WERI-Rb-1 (cell line): ENCODE measurements around the gene BCDIN3D.

Source experiments
- DNase-seq: peaks from one replicate; pipeline ENCODE4 v3.0.0-alpha.2; 2020
- H3K27ac ChIP-seq: fragments of 250-450 bp; sonication (Bioruptor Pico); 2 replicates; pipeline ENCODE4 v1.5.1; 2020; ENCODE audit warnings: mild to moderate bottlenecking, moderate library complexity
- H3K27me3 ChIP-seq: fragments of 250-450 bp; sonication (Bioruptor Pico); 2 replicates; pipeline ENCODE4 v1.5.1; 2021; ENCODE audit warnings: mild to moderate bottlenecking, low read depth, moderate library complexity; ENCODE audit not compliant: insufficient read depth, severe bottlenecking
- H3K36me3 ChIP-seq: fragments of 250-450 bp; sonication (Bioruptor Pico); 2 replicates; pipeline ENCODE4 v1.5.1; 2020; ENCODE audit warnings: mild to moderate bottlenecking, moderate library complexity
- H3K4me3 ChIP-seq: 2 replicates; pipeline ENCODE4 v1.5.1; 2011; ENCODE audit warnings: low read depth, mild to moderate bottlenecking, control low read depth, low read length
- H3K9me3 ChIP-seq: fragments of 250-450 bp; sonication (Bioruptor Pico); 2 replicates; pipeline ENCODE4 v1.5.1; 2021; ENCODE audit warnings: mild to moderate bottlenecking, moderate library complexity; ENCODE audit not compliant: severe bottlenecking
- TF ChIP-seq, protein P1 (sequence below): IDR thresholded peaks from 2 replicates; pipeline ENCODE4 v1.5.1; 2011; ENCODE audit warnings: low read depth, mild to moderate bottlenecking, control low read depth, inconsistent platforms, low read length

The BCDIN3D gene

DNA sequence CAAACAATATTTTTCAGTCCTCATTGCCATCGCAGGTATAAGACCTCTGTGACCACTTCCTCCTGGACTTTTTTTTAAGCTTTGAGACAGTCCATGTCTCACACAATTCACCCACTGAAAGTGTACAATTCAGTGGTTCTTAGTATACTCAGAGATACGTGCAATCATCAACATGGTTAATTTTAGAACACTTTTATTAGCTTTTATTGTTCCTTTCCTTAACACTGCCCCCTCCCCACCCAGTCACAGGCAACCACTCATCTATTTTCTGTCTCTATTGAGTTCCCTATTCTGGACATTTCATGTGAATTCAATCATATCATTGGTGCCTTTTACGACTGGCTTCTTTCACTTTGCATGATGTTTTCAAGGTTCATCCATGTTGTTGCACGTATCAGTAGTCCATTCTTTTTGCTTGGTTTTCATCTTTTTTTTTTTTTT is 30.9 kb downstream of the BCDIN3D start:
- no peaks in the 10 kb centered on the region for H3K36me3 ChIP-seq
- TF ChIP-seq, protein P1, sequence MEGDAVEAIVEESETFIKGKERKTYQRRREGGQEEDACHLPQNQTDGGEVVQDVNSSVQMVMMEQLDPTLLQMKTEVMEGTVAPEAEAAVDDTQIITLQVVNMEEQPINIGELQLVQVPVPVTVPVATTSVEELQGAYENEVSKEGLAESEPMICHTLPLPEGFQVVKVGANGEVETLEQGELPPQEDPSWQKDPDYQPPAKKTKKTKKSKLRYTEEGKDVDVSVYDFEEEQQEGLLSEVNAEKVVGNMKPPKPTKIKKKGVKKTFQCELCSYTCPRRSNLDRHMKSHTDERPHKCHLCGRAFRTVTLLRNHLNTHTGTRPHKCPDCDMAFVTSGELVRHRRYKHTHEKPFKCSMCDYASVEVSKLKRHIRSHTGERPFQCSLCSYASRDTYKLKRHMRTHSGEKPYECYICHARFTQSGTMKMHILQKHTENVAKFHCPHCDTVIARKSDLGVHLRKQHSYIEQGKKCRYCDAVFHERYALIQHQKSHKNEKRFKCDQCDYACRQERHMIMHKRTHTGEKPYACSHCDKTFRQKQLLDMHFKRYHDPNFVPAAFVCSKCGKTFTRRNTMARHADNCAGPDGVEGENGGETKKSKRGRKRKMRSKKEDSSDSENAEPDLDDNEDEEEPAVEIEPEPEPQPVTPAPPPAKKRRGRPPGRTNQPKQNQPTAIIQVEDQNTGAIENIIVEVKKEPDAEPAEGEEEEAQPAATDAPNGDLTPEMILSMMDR: no peak
- no peak overlapping the region for H3K27ac ChIP-seq
- no peaks in the 10 kb centered on the region for H3K9me3 ChIP-seq
- no peak for DNase-seq
- no peaks in the 10 kb centered on the region for H3K27me3 ChIP-seq
- H3K4me3 ChIP-seq: no peak overlapping the region

DNA sequence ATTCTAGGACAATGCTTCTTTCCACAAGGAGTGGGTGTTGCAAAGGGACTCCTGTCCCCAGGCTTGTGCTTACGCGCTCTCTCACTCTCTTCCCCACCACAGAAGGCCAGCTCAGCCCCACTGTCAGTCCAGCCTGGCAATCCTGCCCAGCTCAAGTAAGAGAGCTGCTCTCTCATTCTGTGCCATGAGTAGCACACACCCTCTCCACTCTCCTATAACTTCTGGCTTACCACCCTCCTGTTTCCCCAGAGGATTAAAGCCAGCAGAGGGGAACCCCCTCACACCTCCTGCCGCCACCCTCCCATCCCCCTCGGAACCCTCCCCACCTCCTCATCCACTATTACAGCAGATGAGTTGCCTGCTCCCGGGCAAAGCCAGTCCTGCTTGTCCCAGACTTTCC is 31.8 kb downstream of the BCDIN3D start:
- TF ChIP-seq, protein P1: no peak

DNA sequence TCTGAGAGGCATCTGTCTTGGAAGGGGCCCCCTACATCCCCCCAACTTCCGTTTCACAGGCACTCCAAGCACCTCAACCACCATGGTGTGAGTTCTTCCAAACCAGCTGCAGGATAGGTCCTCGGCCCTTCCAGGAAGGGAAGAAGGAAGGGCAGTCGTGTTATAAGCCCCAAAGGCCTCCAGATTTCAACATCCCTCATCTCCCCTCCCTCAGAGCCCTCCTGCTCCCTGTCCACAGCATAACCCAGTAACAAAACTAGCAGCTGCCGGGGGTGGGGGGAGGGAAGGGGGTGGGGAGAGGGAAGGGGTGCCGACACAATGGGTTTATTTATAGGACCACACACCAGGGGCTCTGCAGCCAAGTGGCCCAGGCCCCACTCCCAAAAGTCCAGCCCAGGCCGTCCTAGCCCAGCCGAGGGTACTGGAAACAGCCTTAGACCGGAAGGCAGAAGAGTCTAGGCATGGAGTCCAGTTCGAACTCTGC is 33.0 kb downstream of the BCDIN3D start:
- H3K9me3 ChIP-seq: no peaks in the 10 kb centered on the region
- H3K4me3 ChIP-seq: no peak overlapping the region
- H3K27me3 ChIP-seq: no peaks in the 10 kb centered on the region
- no peak for DNase-seq
- H3K27ac ChIP-seq: peak overlapping the region; percentile 40
- no peaks in the 10 kb centered on the region for H3K36me3 ChIP-seq
- TF ChIP-seq, protein P1: no peak

More for the DNA sequence above, 31.8 kb downstream of the BCDIN3D start:
- no peaks in the 10 kb centered on the region for H3K27me3 ChIP-seq
- DNase-seq: no peak
- no peaks in the 10 kb centered on the region for H3K36me3 ChIP-seq
- no peaks in the 10 kb centered on the region for H3K9me3 ChIP-seq
- no peak overlapping the region for H3K4me3 ChIP-seq
- no peak overlapping the region for H3K27ac ChIP-seq

DNA sequence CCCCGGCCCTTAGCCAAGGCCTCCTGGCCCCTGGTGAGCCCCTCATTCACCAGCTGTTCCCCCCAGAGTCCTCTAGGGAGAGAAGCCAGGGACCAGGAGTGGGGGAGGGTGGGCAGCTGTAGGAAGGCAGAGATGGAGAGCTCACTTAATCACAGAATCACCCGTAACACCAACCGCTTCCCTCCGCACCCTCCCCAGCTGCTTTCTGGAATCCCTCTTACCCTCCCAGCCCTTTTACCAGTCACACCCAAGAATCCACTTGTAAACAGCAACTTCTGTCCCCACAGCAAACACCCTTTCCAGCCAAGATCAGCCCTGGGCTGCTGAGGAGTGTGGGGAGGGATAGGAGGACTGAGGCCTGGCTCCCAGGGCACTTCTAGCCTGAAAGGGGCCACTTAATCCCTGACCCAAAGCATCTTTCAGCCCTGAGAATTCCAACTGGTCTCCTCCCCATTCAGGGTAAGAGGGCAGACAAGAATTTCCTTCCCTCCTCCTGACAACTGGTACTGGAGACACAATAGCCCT is 33.5 kb downstream of the BCDIN3D start:
- H3K27me3 ChIP-seq: no peaks in the 10 kb centered on the region
- TF ChIP-seq, protein P1: no peak
- peak overlapping the region; percentile 40 for H3K27ac ChIP-seq
- H3K36me3 ChIP-seq: no peaks in the 10 kb centered on the region
- DNase-seq: peak; percentile 30
- H3K9me3 ChIP-seq: no peaks in the 10 kb centered on the region
- no peak overlapping the region for H3K4me3 ChIP-seq

DNA sequence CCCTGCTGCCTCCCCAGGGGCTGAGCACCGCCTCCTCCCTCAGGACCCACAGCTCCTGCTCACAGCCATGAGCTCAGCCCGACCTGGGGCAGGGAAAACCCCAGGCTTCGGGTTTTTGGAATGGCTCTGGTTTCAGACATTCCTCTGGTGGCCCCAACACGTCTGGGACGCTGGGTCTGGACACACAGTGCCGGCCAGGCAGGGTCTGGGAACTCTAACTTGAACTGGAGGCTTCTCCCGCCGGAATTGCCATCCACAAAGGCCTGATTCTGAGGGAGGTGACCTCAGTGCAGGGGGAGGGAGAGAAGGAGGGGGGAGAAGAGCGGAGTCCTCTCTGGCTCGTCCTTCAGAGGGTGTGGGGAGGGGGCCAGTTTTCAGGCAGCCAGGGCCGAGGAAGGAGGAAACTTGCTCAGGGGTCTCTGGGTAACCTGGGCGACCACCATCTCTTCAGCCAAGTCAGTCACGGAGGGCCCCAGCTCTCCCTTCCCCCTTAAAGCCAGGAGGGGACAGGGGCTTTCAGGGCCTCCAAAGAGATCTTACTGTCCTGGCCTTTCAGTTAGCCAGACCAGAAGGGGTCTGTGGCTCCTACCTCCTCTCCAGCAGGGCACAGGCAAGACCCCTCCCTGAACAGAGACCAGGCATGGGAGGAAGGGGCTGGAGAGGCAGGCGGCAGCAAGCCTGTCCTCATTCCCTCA is 34.1 kb downstream of the BCDIN3D start:
- Histone ChIP-seq H3K27me3 (no peaks in the 10 kb centered on the region), H3K36me3 (no peaks in the 10 kb centered on the region), H3K9me3 (no peaks in the 10 kb centered on the region), H3K27ac (peak overlapping the region; percentile 40), H3K4me3 (no peak overlapping the region)
- TF ChIP-seq, protein P1: no peak
- DNase-seq: no peak
